Endodermal cell (in vitro differentiated cells): ENCODE results near the gene DUT. TPM values are rescaled to one million over a fixed set of nuclear protein-coding genes. Genes with fewer than 3 reads are reported as not detected.

Source experiments
- DNase-seq: peaks from one replicate; pipeline ENCODE4 v3.0.0-alpha.2; 2017
- H3K27ac ChIP-seq: 2 replicates; pipeline ENCODE4 v1.5.1; 2013; ENCODE audit warnings: mild to moderate bottlenecking, low read depth, low read length, moderate library complexity
- H3K27me3 ChIP-seq: 2 replicates; pipeline ENCODE4 v1.6.1; 2013; ENCODE audit warnings: mild to moderate bottlenecking, low read length, moderate library complexity; ENCODE audit not compliant: insufficient read depth, control insufficient read depth, poor library complexity, severe bottlenecking
- H3K36me3 ChIP-seq: 2 replicates; pipeline ENCODE4 v1.7.0; 2013; ENCODE audit warnings: mild to moderate bottlenecking, low read length, moderate library complexity; ENCODE audit not compliant: control insufficient read depth, insufficient read depth
- H3K4me1 ChIP-seq: one replicate; pipeline ENCODE4 v1.7.0; 2013; ENCODE audit warnings: low read length; ENCODE audit not compliant: control insufficient read depth, insufficient read depth
- H3K4me3 ChIP-seq: 2 replicates; pipeline ENCODE4 v1.5.1; 2013; ENCODE audit warnings: mild to moderate bottlenecking, low read length, moderate library complexity
- H3K9ac ChIP-seq: 2 replicates; pipeline ENCODE4 v1.6.1; 2013; ENCODE audit warnings: mild to moderate bottlenecking, low read length, moderate library complexity; ENCODE audit not compliant: poor library complexity, severe bottlenecking; ENCODE audit errors: extremely low read depth
- H3K9me3 ChIP-seq: 2 replicates; pipeline ENCODE4 v1.6.1; 2013; ENCODE audit warnings: mild to moderate bottlenecking, low read length, moderate library complexity; ENCODE audit not compliant: control insufficient read depth
- H3K27ac Mint-ChIP-seq: 2 replicates; pipeline ENCODE4 v1.8.0; 2020; ENCODE audit warnings: mixed read lengths
- H3K27me3 Mint-ChIP-seq: 2 replicates; pipeline ENCODE4 v1.8.0; 2021; ENCODE audit warnings: mild to moderate bottlenecking, mixed read lengths; ENCODE audit not compliant: insufficient read depth
- H3K36me3 Mint-ChIP-seq: 2 replicates; pipeline ENCODE4 v1.8.0; 2020; ENCODE audit warnings: low read depth, mixed read lengths
- H3K4me1 Mint-ChIP-seq: 2 replicates; pipeline ENCODE4 v1.8.0; 2020; ENCODE audit warnings: mixed read lengths
- H3K4me3 Mint-ChIP-seq: 2 replicates; pipeline ENCODE4 v1.8.0; 2020; ENCODE audit warnings: mild to moderate bottlenecking, moderate library complexity, mixed read lengths
- H3K9me3 Mint-ChIP-seq: 2 replicates; pipeline ENCODE4 v1.8.0; 2020; ENCODE audit warnings: mild to moderate bottlenecking, mixed read lengths
- WGBS, 2 experiments: methylation state at CpG; one replicate each; pipeline versions ENCODE4 v1.1.5 to v1.1.7; 2013; ENCODE audit warnings: missing lambda C conversion rate in 2 of 2, mixed read lengths in 1 of 2; ENCODE audit not compliant: insufficient coverage in 1 of 2, insufficient read length in 1 of 2; 5-methylcytosine and 5-hydroxymethylcytosine counted together
- total RNA-seq, 2 donors: library from RNA; stranded (reverse); fragmentation: NEBNext Ultra II Directional in 1 of 2; extraction: Animal tissue kit (Norgen Biotek cat#: 25700) in 1 of 2; gene quantifications; 2 replicates in 1 of 2; 3 replicates in 1 of 2; pipeline ENCODE4 v1.2.1, GENCODE V29; 2021
- TF ChIP-seq, protein P1 (sequence below): fragments of 200-600 bp; sonication (generic); conservative IDR thresholded peaks from 2 replicates; pipeline ENCODE4 v1.5.0; 2021; ENCODE audit warnings: antibody characterized with exemption, mild to moderate bottlenecking

Gene DUT
- total RNA-seq, 2 donors from 2014 or later: 70.9 to 74.2 TPM

DNA sequence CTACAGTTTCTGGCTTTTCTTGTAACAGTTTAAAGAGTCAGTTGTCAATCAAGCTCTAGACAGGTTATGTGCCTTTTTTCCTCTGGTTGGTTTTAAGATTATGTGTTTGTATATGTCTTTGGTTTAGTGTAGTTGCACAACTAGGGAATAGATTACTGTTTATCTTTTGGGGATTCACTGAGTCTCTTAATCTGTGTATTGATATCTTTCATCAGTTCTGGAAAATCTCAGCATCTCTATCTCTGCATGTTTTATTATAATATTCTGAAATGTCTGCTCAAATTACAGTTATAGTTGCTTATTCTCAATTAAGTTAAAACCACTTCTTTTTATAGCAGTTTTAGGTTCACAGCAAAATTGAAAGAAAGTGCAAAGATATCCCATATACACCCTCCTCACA lies 14.3 kb downstream of the DUT start:
- H3K27ac ChIP-seq: no peak overlapping the region
- Mint-ChIP-seq H3K36me3 (peaks cover 19% of the 10 kb centered on the region), H3K27ac (no peak overlapping the region), H3K9me3 (no peaks in the 10 kb centered on the region), H3K4me1 (peaks cover 3% of the 10 kb centered on the region), H3K4me3 (no peak overlapping the region), H3K27me3 (no peaks in the 10 kb centered on the region)
- no peaks in the 10 kb centered on the region for H3K4me1 ChIP-seq
- H3K9ac ChIP-seq: no peak overlapping the region
- H3K9me3 ChIP-seq: peaks cover 6% of the 10 kb centered on the region
- DNase-seq: no peak
- no peaks in the 10 kb centered on the region for H3K27me3 ChIP-seq
- TF ChIP-seq, protein P1, sequence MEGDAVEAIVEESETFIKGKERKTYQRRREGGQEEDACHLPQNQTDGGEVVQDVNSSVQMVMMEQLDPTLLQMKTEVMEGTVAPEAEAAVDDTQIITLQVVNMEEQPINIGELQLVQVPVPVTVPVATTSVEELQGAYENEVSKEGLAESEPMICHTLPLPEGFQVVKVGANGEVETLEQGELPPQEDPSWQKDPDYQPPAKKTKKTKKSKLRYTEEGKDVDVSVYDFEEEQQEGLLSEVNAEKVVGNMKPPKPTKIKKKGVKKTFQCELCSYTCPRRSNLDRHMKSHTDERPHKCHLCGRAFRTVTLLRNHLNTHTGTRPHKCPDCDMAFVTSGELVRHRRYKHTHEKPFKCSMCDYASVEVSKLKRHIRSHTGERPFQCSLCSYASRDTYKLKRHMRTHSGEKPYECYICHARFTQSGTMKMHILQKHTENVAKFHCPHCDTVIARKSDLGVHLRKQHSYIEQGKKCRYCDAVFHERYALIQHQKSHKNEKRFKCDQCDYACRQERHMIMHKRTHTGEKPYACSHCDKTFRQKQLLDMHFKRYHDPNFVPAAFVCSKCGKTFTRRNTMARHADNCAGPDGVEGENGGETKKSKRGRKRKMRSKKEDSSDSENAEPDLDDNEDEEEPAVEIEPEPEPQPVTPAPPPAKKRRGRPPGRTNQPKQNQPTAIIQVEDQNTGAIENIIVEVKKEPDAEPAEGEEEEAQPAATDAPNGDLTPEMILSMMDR: no peak
- H3K36me3 ChIP-seq: peaks cover 30% of the 10 kb centered on the region
- no peak overlapping the region for H3K4me3 ChIP-seq

DNA sequence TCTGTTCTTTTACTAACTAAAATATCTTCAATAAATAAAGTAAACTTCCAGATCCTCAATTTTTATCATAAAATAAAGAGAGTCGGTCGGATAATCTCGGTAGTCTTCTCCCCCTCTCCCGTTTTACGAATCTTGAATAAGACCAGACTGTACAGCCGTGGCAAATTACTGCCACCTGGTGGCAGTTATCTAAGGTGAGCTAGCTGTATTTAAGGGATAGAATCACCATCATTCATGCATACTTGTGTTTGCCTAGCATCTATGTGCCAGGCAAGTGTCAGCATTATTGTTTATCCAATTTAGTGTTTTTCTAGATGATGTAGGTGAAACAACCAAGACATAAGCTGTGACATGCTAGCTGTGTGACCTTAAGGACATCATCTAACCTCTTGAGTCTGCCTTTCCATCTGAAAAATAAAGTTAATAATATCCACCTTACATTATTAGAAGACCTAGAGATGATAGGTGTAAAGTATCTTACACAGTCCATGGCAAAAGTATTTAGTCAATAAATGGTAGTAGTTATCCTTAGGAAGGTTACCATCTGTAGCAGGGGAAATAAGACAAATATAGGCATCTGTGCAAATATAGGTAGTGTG lies 21.3 kb downstream of the DUT start:
- no peak overlapping the region for H3K4me3 Mint-ChIP-seq
- H3K36me3 Mint-ChIP-seq: no peaks in the 10 kb centered on the region
- TF ChIP-seq, protein P1: peak; percentile 93
- Histone ChIP-seq H3K4me3 (no peak overlapping the region), H3K27me3 (no peaks in the 10 kb centered on the region), H3K9ac (no peak overlapping the region), H3K4me1 (no peaks in the 10 kb centered on the region), H3K9me3 (no peaks in the 10 kb centered on the region), H3K27ac (no peak overlapping the region), H3K36me3 (no peaks in the 10 kb centered on the region)
- WGBS, 2 experiments: 10 to 39% methylated on average over 3 to 6 of the region's 6 CpGs
- no peaks in the 10 kb centered on the region for H3K9me3 Mint-ChIP-seq
- no peaks in the 10 kb centered on the region for H3K27me3 Mint-ChIP-seq
- H3K4me1 Mint-ChIP-seq: peaks cover 3% of the 10 kb centered on the region
- H3K27ac Mint-ChIP-seq: no peak overlapping the region
- DNase-seq: peak; percentile 81

- Histone ChIP-seq H3K27me3 (no peaks in the 10 kb centered on the region), H3K9me3 (no peaks in the 10 kb centered on the region), H3K27ac (no peak overlapping the region), H3K9ac (no peak overlapping the region), H3K4me1 (no peaks in the 10 kb centered on the region), H3K36me3 (no peaks in the 10 kb centered on the region), H3K4me3 (no peak overlapping the region)
- no peaks in the 10 kb centered on the region for H3K9me3 Mint-ChIP-seq
- H3K27me3 Mint-ChIP-seq: no peaks in the 10 kb centered on the region
- H3K4me1 Mint-ChIP-seq: peaks cover 9% of the 10 kb centered on the region
- no peak for DNase-seq
- 72 to 91% methylated on average over 4 to 9 of the region's 9 CpGs for WGBS, 2 experiments
- no peak overlapping the region for H3K27ac Mint-ChIP-seq
- no peaks in the 10 kb centered on the region for H3K36me3 Mint-ChIP-seq
- H3K4me3 Mint-ChIP-seq: no peak overlapping the region
- TF ChIP-seq, protein P1: no peak
Observed at GRCh38 chr15:48354694-48355303, 23.6 kb downstream of the DUT start.
